CD14-positive monocyte (primary cell): ENCODE results near the gene TOX4. TPM values are rescaled to one million over a fixed set of nuclear protein-coding genes. Genes with fewer than 3 reads are reported as not detected.

Source experiments
- DNase-seq, 3 donors: peaks; one replicate each; pipeline ENCODE4 v3.0.0-alpha.2; 2011 to 2022
- H2AFZ ChIP-seq: 2 replicates; pipeline ENCODE4 v1.6.0; 2012; ENCODE audit warnings: mild to moderate bottlenecking, low read depth, low read length, inconsistent platforms; ENCODE audit not compliant: insufficient read depth, poor library complexity, severe bottlenecking
- H3K27ac ChIP-seq, 2 donors: 1 replicate in 1 of 2; 2 replicates in 1 of 2; pipeline ENCODE4 v1.5.1; 2012 to 2013; ENCODE audit warnings: low read length in 2 of 2, control low read depth in 1 of 2, inconsistent platforms in 1 of 2, low read depth in 1 of 2, mild to moderate bottlenecking in 1 of 2
- H3K27me3 ChIP-seq, 2 donors: one replicate each; pipeline versions ENCODE4 v1.6.0 to v1.6.1; 2011 to 2013; ENCODE audit warnings: low read length in 2 of 2; ENCODE audit not compliant: control insufficient read depth in 2 of 2, insufficient read depth in 2 of 2
- H3K36me3 ChIP-seq, 2 donors: replicated peaks in 1 of 2; 1 replicate in 1 of 2; 2 replicates in 1 of 2; pipeline versions ENCODE4 v1.5.1 to v1.6.1; 2012 to 2013; ENCODE audit warnings: low read length in 2 of 2, control low read depth in 1 of 2, inconsistent platforms in 1 of 2, mild to moderate bottlenecking in 1 of 2; ENCODE audit not compliant: insufficient read depth in 2 of 2, control insufficient read depth in 1 of 2
- H3K4me1 ChIP-seq, 2 donors: 1 replicate in 1 of 2; 2 replicates in 1 of 2; pipeline versions ENCODE4 v1.5.1 to v1.6.1; 2012 to 2013; ENCODE audit warnings: low read length in 2 of 2, control low read depth in 1 of 2, inconsistent platforms in 1 of 2, mild to moderate bottlenecking in 1 of 2, moderate library complexity in 1 of 2; ENCODE audit not compliant: insufficient read depth in 2 of 2, control insufficient read depth in 1 of 2
- H3K4me2 ChIP-seq: replicated peaks from 2 replicates; pipeline ENCODE3; 2012; ENCODE audit warnings: low read length, moderate library complexity, mild to moderate bottlenecking; ENCODE audit not compliant: poor library complexity, severe bottlenecking; ENCODE audit errors: extremely low read depth
- H3K4me3 ChIP-seq, 3 experiments: fragments of 200-600 bp in 1 of 3; sonication (generic) in 1 of 3; replicated peaks in 1 of 3; 1 replicate in 2 of 3; 2 replicates in 1 of 3; pipeline ENCODE4 v1.5.1; 2011 to 2013; ENCODE audit warnings: low read length in 3 of 3, mild to moderate bottlenecking in 3 of 3, control low read depth in 2 of 3, low read depth in 2 of 3, inconsistent platforms in 1 of 3, moderate library complexity in 1 of 3
- H3K79me2 ChIP-seq: 2 replicates; pipeline ENCODE4 v1.6.0; 2012; ENCODE audit warnings: mild to moderate bottlenecking, control low read depth, inconsistent platforms, low read length, moderate library complexity; ENCODE audit not compliant: insufficient read depth
- H3K9ac ChIP-seq: 2 replicates; pipeline ENCODE4 v1.6.0; 2017; ENCODE audit warnings: low read length, mild to moderate bottlenecking; ENCODE audit not compliant: insufficient read depth, poor library complexity, severe bottlenecking
- H3K9me3 ChIP-seq, 2 donors: replicated peaks in 1 of 2; 1 replicate in 1 of 2; 2 replicates in 1 of 2; pipeline versions ENCODE4 v1.5.1 to v1.6.1; 2012 to 2013; ENCODE audit warnings: low read length in 2 of 2, control low read depth in 1 of 2; ENCODE audit not compliant: control insufficient read depth in 1 of 2, insufficient read depth in 1 of 2
- H4K20me1 ChIP-seq: 2 replicates; pipeline ENCODE4 v1.6.0; 2012; ENCODE audit warnings: mild to moderate bottlenecking, low read length, control low read depth, moderate library complexity; ENCODE audit not compliant: insufficient read depth
- H3K27ac Mint-ChIP-seq, 7 donors: one replicate each; pipeline ENCODE4 v1.8.0; 2020; ENCODE audit warnings: mild to moderate bottlenecking in 7 of 7, mixed read lengths in 7 of 7, moderate library complexity in 6 of 7, inconsistent platforms in 2 of 7
- H3K27me3 Mint-ChIP-seq, 3 donors: one replicate each; pipeline ENCODE4 v1.8.0; 2021 to 2022; ENCODE audit warnings: low read depth in 3 of 3, mild to moderate bottlenecking in 3 of 3, mixed read lengths in 3 of 3, moderate library complexity in 3 of 3, inconsistent platforms in 1 of 3
- H3K36me3 Mint-ChIP-seq, 2 donors: one replicate each; pipeline ENCODE4 v1.8.0; 2020; ENCODE audit warnings: mixed read lengths in 2 of 2, inconsistent platforms in 1 of 2, mild to moderate bottlenecking in 1 of 2
- H3K4me1 Mint-ChIP-seq: one replicate; pipeline ENCODE4 v1.8.0; 2020; ENCODE audit warnings: mild to moderate bottlenecking, mixed read lengths
- H3K4me3 Mint-ChIP-seq, 2 donors: one replicate each; pipeline ENCODE4 v1.8.0; 2020; ENCODE audit warnings: mild to moderate bottlenecking in 2 of 2, mixed read lengths in 2 of 2, moderate library complexity in 1 of 2
- H3K9me3 Mint-ChIP-seq, 7 donors: one replicate each; pipeline ENCODE4 v1.8.0; 2020 to 2022; ENCODE audit warnings: mixed read lengths in 7 of 7, mild to moderate bottlenecking in 6 of 7, moderate library complexity in 6 of 7, inconsistent platforms in 2 of 7
- CTCF ChIP-seq: fragments of 200-600 bp; IDR thresholded peaks from one replicate; pipeline ENCODE4 v1.8.0; 2022; ENCODE audit warnings: antibody characterized with exemption, mild to moderate bottlenecking
- WGBS: methylation state at CpG from one replicate; pipeline ENCODE4 v1.1.5; 2013; ENCODE audit warnings: missing lambda C conversion rate; ENCODE audit not compliant: insufficient coverage; 5-methylcytosine and 5-hydroxymethylcytosine counted together
- intact Hi-C, 2 donors: fragments of 100-400 bp; cut with micrococcal nuclease; formaldehyde crosslinking; loops; one replicate each; pipeline versions ENCODE4 v1.15.0 to v1.15.1; 2023
- polyA plus RNA-seq, 3 donors: library from polyadenylated mRNA; depleted of rRNA in 1 of 3; unstranded in 2 of 3; stranded (reverse) in 1 of 3; fragments of 300-500 nt in 2 of 3; fragments of >200 nt in 1 of 3; fragmentation: Illumina TruSeq in 2 of 3; gene quantifications; 1 replicate in 2 of 3; 2 replicates in 1 of 3; pipeline ENCODE4 v1.2.3, GENCODE V29; 2012 to 2021

The TOX4 gene
- polyA plus RNA-seq, 3 donors = 28.3 to 73.1 (median 68.5) TPM

GRCh38 chr14:21525962-21526671 lies 49.1 kb downstream of the TOX4 start, which contains the start of gene SALL2:
Gene SALL2 (minus strand): TSS chr14:21526346. CDS start chr14:21526127, 219 bp downstream.
- intact Hi-C loops = no loop called here
- 0% methylated on average over 19 of the region's 43 CpGs for WGBS
- peaks cover 10 to 23% of the 10 kb centered on the region in 2 donors for H3K27me3 ChIP-seq
- Mint-ChIP-seq H3K27ac (no peak within 1 kb of the TSS), H3K36me3 (peaks cover 0 to 2% of the 10 kb centered on the region in 2 donors), H3K4me3 (peak within 1 kb of the TSS; percentile 75 to 82), H3K9me3 (peaks cover 0 to 4% (median 0%) of the 10 kb centered on the region in 7 donors), H3K4me1 (peaks cover 14% of the 10 kb centered on the region), H3K27me3 (peaks cover 38 to 52% (median 48%) of the 10 kb centered on the region in 3 donors)
- peak within 1 kb of the TSS; percentile 71 for H2AFZ ChIP-seq
- H3K27ac ChIP-seq = no peak within 1 kb of the TSS
- no peak for TF ChIP-seq CTCF
- H3K4me2 ChIP-seq = peak within 1 kb of the TSS; percentile 81
- peak within 1 kb of the TSS; percentile 42 to 74 (median 47) for H3K4me3 ChIP-seq
- H3K9me3 ChIP-seq = no peaks in the 10 kb centered on the region
- H3K36me3 ChIP-seq = no peaks in the 10 kb centered on the region
- no peaks in the 10 kb centered on the region for H4K20me1 ChIP-seq
- H3K79me2 ChIP-seq = no peaks in the 10 kb centered on the region
- H3K4me1 ChIP-seq = peaks cover 13 to 19% of the 10 kb centered on the region in 2 donors
- DNase-seq = no peak
- H3K9ac ChIP-seq = peak within 1 kb of the TSS; percentile 32

- peaks cover 14% of the 10 kb centered on the region for H3K4me1 Mint-ChIP-seq
- intact Hi-C loops = no loop called here
- H3K9ac ChIP-seq = no peak overlapping the region
Measured at GRCh38 chr14:21526672-21527317, 49.8 kb downstream of the TOX4 start.

More at GRCh38 chr14:21526672-21527317, 49.8 kb downstream of the TOX4 start:
- Histone ChIP-seq H2AFZ (peak overlapping the region; percentile 71), H3K4me3 (peak overlapping the region; percentile 42 to 74 (median 47)), H3K4me2 (peak overlapping the region; percentile 81), H3K27me3 (peaks cover 10 to 23% of the 10 kb centered on the region in 2 donors), H3K27ac (no peak overlapping the region), H4K20me1 (no peaks in the 10 kb centered on the region), H3K36me3 (no peaks in the 10 kb centered on the region), H3K9me3 (no peaks in the 10 kb centered on the region), H3K79me2 (no peaks in the 10 kb centered on the region), H3K4me1 (peaks cover 13 to 19% of the 10 kb centered on the region in 2 donors)
- Mint-ChIP-seq H3K9me3 (peaks cover 0 to 4% (median 0%) of the 10 kb centered on the region in 7 donors), H3K27me3 (peaks cover 38 to 52% (median 46%) of the 10 kb centered on the region in 3 donors), H3K36me3 (peaks cover 0 to 2% of the 10 kb centered on the region in 2 donors), H3K4me3 (peak overlapping the region; percentile 75 to 82), H3K27ac (no peak overlapping the region)
- TF ChIP-seq CTCF = no peak
- DNase-seq = no peak
- 12% methylated on average over 4 of the region's 13 CpGs for WGBS
